GM18502 (cell line): Measurements from ENCODE around the gene RIPK4.

ENCODE experiments used
- ATAC-seq: cut with Tn5 transposase; IDR thresholded peaks from one replicate; pipeline ENCODE4 v1.9.1; 2021; ENCODE audit warnings: mild to moderate bottlenecking; ENCODE audit not compliant: unreplicated experiment, poor library complexity

Gene RIPK4

DNA sequence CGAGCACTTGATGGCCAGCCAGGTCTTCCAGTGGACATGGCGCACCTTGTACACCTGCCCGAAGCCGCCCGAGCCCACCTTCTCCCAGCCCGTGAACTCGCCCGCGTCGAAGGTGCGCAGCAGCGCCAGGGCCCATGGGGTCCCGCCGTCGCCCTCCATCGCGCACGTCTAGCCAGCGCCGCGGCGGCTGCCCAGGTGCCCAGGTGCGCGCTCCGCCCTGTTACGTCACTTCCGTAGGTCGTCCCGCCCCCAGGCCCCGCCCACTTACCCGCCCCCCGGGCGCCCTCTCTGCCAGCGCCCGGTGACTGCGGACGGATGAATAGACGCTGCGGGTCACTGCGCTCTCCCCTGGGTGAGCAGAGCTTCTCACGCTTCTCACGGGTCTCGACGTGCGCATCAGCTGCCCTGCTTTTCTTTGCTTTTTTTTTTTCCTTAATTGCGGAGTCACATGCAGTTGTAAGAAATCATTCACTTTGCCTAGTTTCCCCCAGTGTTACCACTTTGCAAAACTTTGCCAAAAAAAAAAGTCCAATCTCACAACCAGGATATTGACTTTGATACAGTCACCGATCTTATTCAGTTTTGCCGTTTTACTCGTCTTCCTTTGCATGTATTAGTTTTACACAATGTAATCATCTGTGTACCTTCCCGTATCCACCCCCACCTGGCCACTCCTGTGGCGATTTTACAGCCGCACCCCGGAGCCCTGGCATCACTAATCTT, at the start of gene RIPK4:
Gene RIPK4, minus strand, starts transcription at position 170 of the 723 bp plus-strand sequence. Its CDS starts 11 bp downstream, at position 159.
- ATAC-seq, result peak; percentile 59

DNA sequence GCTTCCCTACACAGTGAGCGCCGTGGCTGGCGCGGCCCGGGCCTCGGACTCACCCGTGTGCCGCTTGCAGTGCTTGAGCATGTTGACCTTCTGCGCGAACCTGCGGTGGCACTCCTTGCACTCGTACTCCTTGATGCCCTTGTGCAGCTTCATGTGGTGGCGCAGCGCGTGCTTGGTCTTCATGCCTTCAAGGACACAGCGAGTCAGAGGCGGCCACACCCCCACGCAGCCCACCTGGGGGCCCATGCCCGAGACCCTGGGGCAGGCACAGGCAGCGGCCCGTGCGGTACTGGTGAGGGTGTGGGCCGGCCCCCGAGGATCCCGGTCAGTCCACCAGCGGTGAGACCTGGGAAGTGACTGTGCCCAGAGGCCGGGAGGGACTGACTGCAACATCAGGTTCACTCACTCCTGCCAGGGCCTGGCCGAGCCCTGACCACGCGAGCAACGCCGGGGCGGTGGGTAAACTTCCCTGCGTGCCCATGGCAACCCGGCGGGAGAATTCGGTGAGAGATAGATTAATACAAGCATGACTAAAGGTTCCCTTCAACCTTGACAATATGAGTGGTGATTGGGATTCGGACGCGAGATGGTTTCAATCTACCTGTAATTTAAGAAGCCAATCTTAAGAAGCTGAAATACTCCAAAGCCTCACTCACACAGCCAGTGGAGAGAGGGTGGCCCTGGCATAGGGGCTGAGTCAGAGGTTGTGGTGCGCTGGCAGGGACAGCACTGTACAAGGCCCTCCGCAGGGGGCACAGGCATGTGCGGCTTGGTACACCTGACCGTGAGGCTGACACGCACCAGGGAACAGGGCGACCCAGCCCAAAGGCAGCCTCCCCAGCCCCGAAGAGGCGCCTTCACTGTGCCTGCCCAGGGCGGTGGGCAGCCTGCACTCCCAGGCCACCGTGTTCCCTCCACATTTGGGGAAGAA, 49.1 kb upstream of the RIPK4 start:
- ATAC-seq, result peak; percentile 5

DNA sequence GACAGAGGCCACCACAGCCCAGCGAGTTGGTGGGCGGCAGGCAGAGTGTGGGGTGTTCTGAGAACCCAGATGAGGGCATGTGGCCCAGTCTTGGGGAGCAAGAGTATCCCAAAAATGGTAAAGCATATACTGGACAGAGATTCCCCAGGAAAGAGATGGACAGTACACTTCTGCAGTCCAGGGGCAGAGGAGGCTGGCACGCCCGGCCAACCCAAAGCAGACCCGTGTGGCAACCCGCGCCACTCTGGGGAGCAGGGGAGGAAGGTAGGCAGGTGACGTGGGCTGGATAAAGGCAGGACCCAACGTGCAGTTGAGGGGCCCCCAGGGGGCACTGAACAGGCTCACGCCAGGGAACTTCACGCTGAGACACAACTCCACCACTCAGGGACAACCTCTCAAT, 46.4 kb upstream of the RIPK4 start:
- no peak for ATAC-seq

DNA sequence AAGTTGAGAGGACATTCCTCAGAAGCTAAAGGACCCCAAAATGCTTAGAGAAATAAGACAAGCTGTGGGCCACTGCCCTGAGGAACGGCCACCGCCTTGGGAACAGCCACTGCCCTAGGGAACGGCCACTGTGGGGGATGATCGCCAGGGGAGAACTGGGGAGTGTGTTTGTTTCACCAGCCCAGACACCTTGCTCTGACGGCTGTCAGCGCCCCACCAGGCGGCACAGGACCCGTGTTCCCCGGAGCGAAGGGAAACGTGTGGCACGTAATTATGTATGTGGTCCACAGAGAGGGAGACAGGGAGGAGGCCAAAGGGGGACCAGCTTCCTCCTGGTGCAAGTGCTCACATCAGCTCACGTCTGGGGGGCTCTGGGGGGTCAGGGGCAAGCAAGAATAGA, 45.8 kb upstream of the RIPK4 start:
- ATAC-seq, result no peak

DNA sequence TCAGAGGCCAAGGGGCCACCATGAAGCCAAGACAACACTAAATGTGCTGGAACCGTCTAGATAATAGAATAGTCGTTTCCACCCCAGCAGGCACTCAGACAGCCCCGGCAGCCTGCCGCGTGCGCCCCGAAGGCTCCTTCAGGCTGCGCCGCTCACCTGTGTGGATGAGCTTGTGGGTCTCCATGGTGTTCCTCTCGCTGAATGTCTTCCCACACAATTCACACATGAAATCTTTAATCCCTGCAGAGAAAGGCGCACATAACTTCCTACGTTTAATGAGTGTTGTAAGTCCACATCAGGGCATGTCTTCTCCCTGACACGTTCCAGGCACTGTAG, 43.7 kb upstream of the RIPK4 start:
- ATAC-seq, result no peak

DNA sequence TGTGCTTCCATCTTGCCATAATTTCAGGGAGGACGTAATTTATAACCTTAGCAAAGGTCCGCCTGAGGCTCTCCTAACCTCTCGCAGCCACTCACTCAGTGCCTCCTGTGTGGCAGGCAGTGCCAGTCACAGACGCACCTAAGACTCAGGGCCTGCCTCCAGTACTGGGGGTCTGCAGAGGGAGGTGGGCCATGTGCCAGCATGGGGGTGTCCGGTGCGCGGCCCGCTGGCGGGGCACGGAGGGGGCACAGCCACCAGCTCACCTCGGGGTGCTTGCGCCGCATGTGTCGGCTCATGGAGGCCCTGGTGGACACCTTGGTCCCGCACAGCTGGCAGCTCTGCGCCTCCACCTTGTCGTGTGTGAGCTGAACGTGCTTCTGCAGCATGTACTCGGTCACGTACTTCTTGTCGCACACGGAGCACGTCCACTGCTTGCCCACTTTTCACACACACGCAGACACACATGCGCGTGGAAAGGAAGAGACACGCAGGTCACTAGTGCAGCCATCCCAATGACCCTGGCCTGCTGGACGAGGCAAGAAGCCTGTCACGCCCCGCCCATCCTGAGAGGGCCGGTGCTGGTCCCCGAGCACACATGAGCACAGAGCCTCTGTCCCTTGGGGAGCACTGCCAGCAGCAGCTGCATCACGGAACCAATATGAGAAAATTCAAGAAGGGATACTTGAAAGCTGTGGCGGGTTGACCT, 43.2 kb upstream of the RIPK4 start:
- no peak for ATAC-seq

DNA sequence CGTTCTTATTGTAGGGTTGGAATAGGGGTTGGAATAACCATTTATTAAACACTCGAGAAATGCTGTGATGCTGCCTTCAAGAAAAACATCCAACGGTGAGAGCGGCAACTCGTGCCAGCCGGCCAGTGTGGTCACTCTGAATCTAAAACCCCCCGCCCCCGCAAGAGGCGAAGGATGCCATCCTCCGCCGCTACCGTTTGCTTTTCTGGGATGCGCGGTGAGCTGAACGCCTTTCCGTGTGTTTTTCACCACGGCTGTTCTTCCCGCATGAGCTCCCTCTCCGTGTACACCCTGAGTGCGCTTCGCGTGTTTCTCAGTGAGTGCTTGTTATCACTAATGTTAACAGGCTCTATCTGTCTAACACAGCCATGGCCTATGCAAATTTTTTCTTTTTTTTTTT, 42.0 kb upstream of the RIPK4 start:
- no peak for ATAC-seq

DNA sequence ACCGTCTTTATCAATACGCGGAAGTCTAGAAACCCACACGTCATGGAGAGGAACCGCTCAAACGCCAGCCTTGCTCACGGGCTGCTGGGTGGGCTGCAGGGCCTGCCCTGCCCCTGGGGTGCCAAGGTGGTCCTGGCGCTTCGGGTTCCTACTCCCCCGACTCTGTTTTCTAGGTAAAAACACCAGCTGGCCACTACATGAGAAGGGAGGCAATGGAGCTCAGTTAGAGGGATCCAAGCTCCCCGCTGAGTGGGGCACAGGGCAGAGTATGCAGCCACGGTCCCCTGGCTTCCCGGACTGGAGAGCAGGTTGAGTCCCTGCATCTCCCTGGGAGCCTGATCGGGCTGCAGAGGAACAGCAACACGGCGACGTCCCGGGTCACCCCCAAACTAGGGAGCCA, 41.2 kb upstream of the RIPK4 start:
- ATAC-seq, result no peak

DNA sequence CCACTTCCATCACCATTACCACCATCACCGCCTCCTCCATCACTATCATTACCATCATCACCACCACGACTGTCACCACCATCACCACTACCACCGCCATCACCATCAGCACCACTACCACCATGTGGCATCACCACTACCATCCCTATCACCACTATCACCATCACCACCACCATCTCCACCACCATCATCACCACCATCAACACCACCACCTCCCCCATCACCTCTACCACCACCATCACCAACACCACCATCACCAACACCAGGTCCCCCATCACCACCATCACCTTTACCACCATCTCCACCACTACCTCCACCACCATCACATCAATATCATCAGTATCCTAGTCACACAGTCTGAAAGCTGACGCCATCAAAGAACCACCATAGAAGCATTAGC, 39.9 kb upstream of the RIPK4 start:
- ATAC-seq, result no peak

DNA sequence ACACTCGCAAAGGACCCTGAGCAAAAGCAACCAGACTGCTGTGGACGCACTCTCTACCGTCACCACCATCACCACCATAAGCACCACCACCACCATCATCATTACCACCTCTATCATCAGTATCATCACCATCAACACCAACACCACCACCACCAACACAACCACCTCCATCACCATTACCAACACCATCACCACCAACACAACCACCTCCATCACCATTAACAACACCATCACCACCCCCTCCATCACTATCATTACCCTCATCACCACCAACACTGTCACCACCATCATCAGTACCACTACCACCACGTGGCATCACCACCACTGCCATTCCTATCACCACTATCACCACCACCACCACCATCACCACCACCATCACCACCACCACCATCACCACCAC, 38.8 kb upstream of the RIPK4 start:
- ATAC-seq, result no peak

DNA sequence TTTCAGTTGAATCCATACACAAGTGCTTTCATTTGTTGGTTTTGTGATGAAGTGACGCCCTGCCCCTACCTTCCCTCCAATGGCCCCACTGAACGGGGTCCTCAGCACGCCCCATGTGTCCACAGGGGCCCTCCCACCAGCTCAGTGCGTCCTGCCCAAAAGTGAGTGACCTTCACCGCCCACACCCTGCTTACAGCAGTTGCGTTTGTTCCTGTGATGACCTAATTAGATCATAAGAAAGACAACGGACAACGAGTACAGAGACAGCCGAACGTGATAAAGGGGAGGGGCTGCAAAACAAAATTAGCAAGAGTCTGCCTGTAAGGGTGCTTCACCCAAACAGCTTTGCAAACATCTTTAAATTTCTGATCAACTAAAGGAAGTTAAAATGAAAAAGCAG, 38.2 kb upstream of the RIPK4 start:
- no peak for ATAC-seq

DNA sequence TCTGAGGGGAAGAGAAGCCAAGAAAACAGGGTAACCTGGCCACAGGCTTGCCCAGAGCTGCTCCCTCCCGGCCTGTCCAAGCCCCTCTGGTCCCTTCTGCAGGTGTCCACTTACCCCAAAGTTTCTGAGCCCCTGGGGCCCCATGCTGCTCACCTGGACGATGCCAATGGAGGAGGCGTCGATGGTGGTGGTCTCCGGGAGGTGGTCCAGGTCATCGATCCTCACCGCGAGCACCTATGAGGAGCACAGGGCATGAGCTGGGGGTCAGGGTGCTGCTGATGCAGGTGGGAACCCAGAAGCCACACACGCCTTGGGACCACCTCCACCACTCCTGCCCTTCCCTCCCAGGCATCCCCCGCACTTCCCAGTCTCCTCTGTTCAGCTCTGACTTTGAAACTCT, 37.5 kb upstream of the RIPK4 start:
- ATAC-seq, result no peak

DNA sequence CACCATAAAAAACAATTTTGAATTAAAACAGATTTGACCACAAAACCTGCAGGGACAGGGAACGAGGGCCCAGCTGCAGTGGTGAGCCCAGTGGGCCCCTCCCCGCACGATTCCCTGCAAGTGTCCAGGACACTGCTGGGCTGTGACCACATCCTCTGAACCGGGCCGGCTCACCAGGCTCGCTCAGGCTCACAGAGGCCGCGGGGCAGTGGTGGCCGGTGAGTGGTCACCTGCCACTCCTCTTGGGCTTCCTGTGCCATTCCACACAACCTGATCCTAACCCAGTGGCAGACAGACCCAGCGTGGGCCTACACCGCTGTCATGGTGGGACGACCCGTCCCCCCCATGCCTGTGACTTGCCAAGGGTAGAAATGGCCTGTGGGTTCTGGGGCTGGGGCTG, 36.5 kb upstream of the RIPK4 start:
- no peak for ATAC-seq

DNA sequence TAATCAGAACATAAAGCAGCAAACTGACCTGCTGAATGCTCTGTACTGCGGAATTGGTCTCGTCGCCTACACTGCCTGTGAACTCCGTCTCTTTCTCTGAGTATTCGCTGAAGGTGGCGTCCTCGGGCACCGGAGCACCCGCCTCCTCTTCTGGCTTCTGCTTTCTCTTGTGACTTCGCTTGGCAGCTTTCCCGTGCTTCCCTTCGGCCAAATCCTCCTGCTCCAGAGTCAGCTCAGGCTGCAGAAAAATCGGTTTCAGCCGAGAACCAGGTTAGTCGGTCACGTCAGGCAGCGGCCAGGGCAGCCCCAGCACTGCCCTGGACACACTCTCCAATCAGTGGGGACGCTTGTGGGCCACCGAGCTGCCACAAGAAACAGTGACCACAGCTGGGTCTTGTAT, 35.8 kb upstream of the RIPK4 start:
- no peak for ATAC-seq

DNA sequence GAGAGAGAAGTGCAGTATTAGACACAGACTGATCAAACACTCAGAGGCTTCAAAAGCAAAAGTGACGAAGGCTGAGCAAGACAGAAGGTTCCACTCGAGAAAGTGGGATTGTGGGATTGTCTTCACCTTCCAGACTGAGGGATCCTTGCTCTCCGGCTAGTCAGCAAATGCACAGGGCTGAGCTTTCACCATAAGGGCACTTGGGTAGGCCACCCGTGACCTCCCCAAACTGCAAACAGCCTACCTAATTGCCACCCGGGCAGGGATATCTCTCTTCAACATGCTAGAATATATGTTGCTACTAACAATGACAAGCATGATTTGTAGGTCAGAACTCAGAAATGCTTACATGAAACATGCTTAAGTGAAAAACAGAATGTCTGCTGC, 35.3 kb upstream of the RIPK4 start:
- ATAC-seq, result no peak

DNA sequence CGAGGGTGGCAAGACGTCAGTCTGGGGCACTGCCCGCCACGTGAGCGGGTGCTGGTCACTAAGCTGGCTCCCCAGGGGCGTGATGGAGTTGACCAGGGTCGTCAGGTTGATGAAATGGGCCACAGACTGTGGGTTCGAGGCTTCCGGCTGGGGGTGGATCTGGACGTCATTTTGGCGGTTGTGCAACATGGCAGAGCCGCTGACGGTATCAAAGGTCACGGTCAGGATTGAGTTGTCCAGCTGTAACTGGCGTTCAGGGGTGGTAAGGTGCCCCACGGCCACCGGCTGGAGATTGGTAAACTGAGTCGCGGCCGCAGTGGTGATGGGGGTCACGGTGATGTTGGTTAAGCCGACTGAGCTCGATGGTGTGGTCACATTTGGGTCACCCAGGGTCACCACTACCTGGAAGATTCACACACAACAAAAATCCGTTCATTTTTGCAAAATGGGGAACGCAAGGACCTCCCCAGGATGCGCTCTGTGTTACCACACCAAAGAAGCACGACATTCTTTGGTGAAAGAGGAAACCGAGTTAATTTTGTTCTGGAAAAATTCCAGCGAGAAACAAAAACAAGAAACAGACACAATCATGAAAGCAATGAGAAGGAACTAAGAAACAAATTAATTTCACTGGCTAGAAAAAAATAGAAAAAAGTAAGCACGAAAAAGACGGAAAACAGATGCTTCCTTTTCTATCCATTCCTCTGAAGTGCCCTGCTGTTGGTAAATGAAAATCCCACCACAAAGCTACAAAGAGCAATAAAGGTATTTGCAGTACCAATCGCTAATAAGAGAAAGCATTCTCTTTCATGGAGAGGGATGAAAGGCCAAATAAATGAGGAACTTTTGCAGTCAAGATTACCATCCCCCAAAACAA, 34.7 kb upstream of the RIPK4 start:
- no peak for ATAC-seq

DNA sequence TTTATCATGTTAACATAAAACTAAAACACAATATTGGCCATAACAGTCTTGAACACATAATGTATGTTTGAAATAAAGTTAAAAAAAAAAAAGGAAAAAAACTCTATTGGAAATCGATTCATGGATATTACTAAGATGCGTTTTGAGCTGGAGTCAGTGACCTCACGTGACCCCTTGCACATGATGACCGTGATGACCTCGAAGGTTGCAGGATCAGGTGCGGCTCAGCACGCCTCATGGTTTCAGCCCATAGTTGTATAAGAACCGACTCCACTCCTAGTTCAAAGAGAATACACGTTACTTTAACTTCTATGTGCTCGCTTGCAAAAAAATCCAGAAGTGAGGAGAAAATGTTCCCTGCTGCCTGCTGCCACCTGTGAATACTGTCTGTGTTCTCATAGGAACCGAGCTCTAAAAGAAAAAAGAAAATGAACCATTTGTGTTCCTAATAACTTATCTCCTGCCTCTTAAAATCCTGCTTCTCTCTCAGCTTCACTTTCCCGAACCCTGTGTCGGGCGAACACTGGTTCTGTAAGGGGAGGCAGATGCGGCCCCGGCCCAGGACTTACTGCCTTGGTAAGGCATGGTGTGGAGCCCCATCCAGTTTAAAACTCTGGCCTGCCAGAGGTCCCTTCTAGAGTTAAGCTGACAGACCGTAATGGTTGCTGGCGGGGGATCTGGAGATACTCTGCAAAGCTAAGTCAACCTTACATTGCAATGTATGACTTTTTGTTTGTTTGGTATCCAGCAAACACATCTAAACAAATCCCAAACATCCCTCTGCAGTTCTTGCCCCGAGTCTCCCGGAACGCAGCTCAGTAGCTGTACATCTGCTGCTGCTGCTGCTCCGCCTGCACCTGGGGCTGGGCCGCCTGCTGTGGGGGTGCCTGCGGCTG, 33.8 kb upstream of the RIPK4 start:
- no peak for ATAC-seq

DNA sequence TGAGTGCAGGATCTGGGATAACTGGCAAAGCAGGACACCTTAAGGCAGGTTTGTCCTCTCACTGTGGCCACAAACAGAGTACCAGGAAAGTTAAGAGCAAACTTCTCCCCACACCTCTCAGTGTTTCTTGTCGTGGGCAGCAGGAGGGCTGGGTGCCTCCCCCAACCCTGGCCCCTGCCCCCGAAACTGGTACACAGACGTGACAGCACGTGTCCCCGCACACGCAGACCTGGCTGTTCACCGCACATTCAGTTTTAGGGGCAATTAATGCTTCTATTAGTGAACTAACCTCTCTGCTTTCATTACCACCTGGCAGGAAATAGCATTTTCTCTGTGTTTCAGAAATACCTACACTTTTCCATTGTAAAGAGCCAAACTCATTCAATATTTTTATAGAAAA, 32.9 kb upstream of the RIPK4 start:
- ATAC-seq, result no peak

DNA sequence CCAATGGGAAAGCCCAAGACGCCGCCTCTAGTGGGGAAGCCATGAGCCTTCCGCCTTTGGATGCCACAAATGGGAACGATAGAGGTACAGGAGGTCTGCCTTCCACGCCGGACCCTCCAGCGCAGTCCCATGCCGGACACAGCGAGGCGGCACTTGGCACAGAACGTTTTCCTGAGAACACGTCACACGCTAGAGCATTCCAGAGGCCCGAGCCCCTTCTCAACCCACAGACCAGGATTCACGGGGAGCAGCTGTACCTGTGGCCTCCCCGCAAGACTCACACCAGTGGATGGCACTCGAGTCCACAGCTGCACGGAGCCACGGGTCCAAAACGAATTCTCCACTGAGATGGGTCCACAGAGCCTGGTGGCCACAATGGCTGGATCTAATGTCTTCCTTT, 31.5 kb upstream of the RIPK4 start:
- no peak for ATAC-seq
